K562 (cell line): ENCODE data around the gene BTLA.

Experiments used
- HDGF ChIP-seq: fragments of 450-650 bp; IDR thresholded peaks from 2 replicates; pipeline ENCODE4 v1.6.1; 2016
- MCM3 ChIP-seq: fragments of 450-650 bp; IDR thresholded peaks from 2 replicates; pipeline ENCODE4 v1.6.1; 2016
- POLR2A ChIP-seq: fragments of 450-650 bp; conservative IDR thresholded peaks from 2 replicates; pipeline ENCODE4 v1.6.1; 2016
- POLR2AphosphoS2 ChIP-seq: IDR thresholded peaks from 2 replicates; pipeline ENCODE4 v1.6.1; 2012; ENCODE audit warnings: low read length, improper control_type of control experiment
- RBM39 ChIP-seq: fragments of 200-400 bp; formaldehyde crosslinking; optimal IDR thresholded peaks from 2 replicates; pipeline ENCODE3; 2018; ENCODE audit warnings: low read depth, low read length
- SMAD3 ChIP-seq: fragments of 450-650 bp; formaldehyde crosslinking; conservative IDR thresholded peaks from 2 replicates; pipeline ENCODE4 v1.4.0; 2020; ENCODE audit warnings: mild to moderate bottlenecking
- TAF1 ChIP-seq: IDR thresholded peaks from 2 replicates; pipeline ENCODE4 v1.6.1; 2011; ENCODE audit warnings: mild to moderate bottlenecking, low read length, moderate library complexity; ENCODE audit not compliant: insufficient read depth, control insufficient read depth, severe bottlenecking; ENCODE audit errors: extremely low read depth
- TF ChIP-seq, protein P1 (sequence below), 3 experiments: IDR thresholded peaks in 2 of 3; conservative IDR thresholded peaks in 1 of 3; 2 replicates each; pipeline ENCODE4 v1.5.1; 2011 to 2012; ENCODE audit warnings: low read length in 3 of 3, mild to moderate bottlenecking in 3 of 3, control low read depth in 2 of 3, improper control_type of control experiment in 1 of 3, inconsistent platforms in 1 of 3, low read depth in 1 of 3, mixed read lengths in 1 of 3, moderate library complexity in 1 of 3; ENCODE audit not compliant: insufficient read depth in 2 of 3

DNA sequence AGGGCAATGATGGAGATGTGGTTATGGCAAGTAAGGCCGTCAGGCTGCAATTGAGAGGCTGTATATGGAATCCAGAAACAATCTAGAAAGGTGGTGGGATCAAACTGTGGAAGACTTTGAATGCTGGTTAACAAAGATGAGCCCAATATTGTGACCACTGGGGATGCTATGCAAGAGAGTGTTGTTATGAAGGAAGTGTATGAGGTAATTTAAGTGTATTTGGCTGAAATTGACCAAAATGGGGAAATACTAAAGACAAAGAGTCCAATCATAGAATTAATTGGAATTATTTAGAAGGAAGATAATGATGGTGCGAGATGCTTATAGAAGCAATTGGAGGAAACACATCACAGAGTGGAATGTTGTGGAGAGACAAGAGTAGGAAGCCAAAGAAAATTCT is 24.5 kb downstream of the BTLA start:
- TF ChIP-seq POLR2A = no peak
- TF ChIP-seq SMAD3 = no peak
- TF ChIP-seq TAF1 = no peak
- TF ChIP-seq POLR2AphosphoS2 = no peak
- TF ChIP-seq HDGF = no peak
- TF ChIP-seq MCM3 = no peak
- TF ChIP-seq RBM39 = no peak
- TF ChIP-seq, protein P1, sequence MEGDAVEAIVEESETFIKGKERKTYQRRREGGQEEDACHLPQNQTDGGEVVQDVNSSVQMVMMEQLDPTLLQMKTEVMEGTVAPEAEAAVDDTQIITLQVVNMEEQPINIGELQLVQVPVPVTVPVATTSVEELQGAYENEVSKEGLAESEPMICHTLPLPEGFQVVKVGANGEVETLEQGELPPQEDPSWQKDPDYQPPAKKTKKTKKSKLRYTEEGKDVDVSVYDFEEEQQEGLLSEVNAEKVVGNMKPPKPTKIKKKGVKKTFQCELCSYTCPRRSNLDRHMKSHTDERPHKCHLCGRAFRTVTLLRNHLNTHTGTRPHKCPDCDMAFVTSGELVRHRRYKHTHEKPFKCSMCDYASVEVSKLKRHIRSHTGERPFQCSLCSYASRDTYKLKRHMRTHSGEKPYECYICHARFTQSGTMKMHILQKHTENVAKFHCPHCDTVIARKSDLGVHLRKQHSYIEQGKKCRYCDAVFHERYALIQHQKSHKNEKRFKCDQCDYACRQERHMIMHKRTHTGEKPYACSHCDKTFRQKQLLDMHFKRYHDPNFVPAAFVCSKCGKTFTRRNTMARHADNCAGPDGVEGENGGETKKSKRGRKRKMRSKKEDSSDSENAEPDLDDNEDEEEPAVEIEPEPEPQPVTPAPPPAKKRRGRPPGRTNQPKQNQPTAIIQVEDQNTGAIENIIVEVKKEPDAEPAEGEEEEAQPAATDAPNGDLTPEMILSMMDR (IDR thresholded peaks at IDR 0.05 in 2 of 3, conservative IDR thresholded peaks at IDR 0.05 in 1 of 3; ENCODE audit: insufficient read depth in 2 of 3, low read depth in 1 of 3, low read length in 3 of 3) = no peak
